8988T (cell line): ENCODE data around the gene TSPAN18.

Source experiments
- DNase-seq: peaks from one replicate; pipeline ENCODE4 v3.0.0; 2011

The TSPAN18 gene

GRCh38 chr11:44831605-44832394 is 105.0 kb downstream of the TSPAN18 start:
- DNase-seq, result no peak

- no peak for DNase-seq
Observed at GRCh38 chr11:44832452-44832851, 105.7 kb downstream of the TSPAN18 start.

GRCh38 chr11:44833221-44833876 is 106.6 kb downstream of the TSPAN18 start:
- DNase-seq, result no peak

DNA sequence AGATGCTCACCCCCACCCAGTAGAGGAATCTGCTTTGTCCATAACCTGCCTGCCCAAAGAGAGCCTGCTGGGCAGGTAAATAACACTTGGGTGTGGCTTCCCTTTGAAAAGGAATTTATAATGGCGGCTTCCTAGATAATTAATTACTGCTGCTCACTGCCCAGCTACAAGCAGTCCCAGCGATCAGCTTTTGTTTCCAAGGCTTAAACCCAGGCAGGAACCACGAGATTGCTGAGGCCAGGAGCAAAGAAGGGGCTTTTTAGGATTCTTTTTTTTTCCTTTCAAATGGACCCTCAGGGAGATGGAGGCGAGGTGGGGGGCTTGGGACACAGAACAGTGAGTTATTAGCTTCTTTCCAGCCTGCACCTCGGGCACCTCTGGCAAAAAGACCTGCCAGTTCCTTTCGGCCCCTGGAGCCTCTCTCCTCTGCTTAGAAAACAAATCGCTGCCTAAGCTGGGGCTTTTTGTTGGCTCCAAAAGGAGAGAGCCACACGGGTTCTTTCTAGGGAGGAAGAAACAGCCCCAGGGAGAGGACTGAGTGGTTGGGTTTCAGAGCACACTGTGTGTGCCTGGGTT is 107.2 kb downstream of the TSPAN18 start:
- no peak for DNase-seq

DNA sequence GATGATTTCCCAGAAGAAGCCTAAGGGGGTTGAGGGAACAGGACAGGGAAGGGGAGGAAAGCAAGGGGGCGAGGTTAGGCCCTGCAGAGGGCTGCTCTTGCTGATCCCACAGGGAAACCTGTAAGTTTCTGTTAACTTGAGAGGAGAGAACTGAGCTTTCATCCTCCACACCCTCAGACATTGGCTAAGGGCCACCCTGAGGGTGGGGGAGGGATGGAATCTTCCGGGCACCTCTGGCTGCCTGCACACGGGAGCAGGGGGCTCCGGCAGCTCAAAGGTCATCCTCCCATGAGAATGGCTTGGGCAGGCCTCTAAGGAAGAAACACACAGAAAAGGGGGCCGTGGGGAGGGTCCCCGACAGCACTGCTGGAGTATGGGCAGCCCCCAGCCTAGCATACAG is 108.1 kb downstream of the TSPAN18 start:
- no peak for DNase-seq

- DNase-seq, result no peak
Observed at GRCh38 chr11:44835296-44835695, 108.5 kb downstream of the TSPAN18 start.

GRCh38 chr11:44835938-44836337 is 109.2 kb downstream of the TSPAN18 start:
- no peak for DNase-seq

DNA sequence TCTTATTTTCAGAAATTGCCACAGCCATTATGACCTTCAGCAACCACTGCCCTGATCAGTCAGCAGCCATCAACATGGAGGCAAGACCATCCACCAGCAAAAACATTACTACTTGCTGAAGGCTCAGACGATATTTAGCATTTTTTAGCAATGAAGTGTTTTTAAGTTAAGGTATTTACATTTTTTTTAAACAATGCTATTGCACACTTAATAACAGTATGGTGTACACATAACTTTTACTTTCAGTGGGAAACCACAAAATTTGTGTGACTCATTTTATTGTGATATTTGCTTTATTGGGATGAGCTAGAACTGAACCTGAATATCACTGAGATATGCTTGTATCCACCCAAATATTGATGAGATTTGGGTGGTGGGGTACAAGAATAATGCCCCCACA is 110.9 kb downstream of the TSPAN18 start:
- DNase-seq, result no peak

DNA sequence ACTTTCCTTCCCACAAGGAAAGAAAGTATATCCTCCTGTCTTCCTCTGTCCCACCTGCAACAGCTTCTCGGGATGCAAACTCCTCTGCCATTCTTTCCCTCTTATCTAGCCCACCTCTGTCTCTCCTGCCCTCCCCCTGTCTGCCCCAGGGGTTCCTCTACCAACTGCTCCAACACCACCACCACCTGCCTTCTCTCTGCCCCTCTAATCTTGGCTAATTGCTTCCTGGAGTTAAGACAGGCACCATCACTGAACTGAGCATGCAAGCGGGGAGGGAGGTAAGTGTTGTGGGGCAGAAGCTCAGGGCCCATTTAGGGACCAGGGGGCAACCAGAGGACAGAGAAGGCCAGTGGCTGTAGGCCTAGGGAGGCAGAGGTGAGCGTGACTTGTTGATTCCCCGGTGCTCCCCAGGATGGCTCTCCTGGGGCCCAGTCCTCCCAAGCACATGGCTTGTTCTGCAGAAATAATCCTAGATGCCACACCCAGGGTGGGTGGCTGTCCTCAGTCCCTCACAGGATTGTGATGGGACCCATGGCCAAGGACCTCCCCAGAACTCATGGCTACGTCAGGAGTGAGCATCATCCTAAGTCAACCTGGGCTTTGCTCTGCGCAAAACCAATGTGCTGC is 112.8 kb downstream of the TSPAN18 start:
- no peak for DNase-seq

DNA sequence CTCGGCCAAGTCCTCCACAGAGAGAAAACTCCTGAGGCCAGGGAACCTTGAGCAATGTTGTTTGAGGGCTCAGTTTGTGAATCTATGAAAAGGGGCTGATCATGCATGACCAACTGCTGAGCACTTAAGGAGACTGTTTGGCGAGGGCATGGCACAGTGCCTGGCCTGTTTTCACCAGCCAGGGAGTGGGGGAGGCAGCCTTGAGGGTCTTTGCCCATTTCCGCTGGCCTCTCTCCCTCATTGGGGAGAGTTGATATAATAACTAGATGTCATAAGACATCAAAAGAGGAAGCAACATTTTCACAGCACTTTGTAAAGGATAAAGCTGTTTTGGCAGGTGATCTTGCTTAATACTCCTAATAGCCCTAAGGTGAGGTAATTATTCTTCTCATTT is 113.3 kb downstream of the TSPAN18 start:
- no peak for DNase-seq

GRCh38 chr11:44840521-44841251 is 113.9 kb downstream of the TSPAN18 start:
- no peak for DNase-seq

DNA sequence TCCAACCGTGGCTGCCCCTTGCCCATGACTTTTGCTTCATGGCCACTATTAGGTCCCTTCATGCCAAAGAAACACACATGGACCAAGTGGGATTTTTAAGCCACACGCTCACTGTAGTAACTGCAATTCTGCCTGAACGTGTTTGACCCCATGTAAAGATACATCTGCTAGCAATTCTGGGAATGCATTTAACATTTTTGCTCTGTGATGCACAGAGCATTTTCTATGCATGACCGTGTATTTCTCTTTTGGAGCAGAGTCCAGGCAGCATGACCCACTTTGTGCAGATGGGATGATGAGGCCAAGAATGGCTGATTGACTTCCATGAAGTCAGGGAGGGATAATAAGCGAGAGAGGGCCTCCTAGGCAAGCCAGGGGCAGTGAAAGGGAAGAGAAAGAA is 115.5 kb downstream of the TSPAN18 start:
- no peak for DNase-seq

- no peak for DNase-seq
Observed at GRCh38 chr11:44846852-44847251, 120.1 kb downstream of the TSPAN18 start.

DNA sequence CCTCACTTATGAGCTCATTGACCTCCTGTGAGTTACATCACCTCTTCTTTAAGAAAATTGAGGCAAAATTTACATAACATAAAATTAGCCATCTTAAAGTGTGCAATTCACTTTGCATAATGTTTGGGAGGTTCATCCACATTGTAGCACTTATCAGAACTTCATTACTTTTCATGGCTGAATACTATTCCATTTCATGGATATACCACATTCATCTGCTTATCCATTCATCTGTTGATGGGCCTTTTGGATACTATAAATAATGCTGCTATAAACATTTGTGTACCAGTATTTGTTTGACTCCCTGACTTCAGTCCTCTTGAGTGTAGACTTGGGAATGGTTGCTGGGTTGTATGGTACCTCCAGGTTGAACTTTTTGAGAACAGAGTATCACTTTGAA is 120.6 kb downstream of the TSPAN18 start:
- no peak for DNase-seq

DNA sequence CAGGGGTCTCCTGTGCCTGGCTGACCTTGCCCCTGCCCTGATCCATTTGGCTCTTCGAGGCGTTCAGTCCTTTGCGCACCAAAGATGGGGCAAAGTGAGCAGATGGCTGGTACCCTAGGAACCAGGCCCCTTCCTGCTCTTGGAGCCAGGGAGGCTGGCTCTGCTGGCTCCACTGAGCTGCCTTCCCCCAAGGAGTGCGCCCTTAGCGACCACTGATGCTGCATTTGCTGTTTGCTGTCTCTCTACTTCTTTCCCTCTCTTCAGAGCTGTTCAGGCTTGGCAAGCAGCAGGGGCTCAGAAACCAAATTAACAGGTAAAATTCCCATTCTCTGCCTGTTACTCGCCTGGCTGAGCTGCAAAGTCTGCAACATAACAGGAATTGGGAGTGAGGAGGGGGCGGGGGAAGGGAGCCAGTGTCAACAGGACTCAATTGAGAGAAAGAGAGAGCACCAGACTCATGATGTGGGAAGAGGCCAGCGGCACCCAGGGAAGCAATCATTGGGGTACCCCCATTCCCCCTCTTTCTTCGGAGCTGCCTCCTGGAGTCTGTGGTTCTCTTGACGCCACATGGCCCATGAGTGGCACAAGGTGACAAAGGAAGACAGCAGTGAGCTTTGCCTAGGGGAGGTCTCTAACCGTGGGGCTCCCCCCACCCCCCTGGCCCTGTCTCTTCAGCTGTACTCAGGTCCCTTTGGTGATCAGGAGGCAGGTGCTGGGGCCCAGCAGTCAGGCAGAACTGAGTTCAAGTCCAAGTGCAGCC is 121.6 kb downstream of the TSPAN18 start:
- no peak for DNase-seq

- DNase-seq, result no peak
Observed at GRCh38 chr11:44848963-44849350, 122.2 kb downstream of the TSPAN18 start.

GRCh38 chr11:44849424-44849823 is 122.7 kb downstream of the TSPAN18 start:
- no peak for DNase-seq

- DNase-seq, result no peak
Observed at GRCh38 chr11:44849922-44850321, 123.2 kb downstream of the TSPAN18 start.

GRCh38 chr11:44851496-44851895 is 124.7 kb downstream of the TSPAN18 start:
- DNase-seq, result no peak

GRCh38 chr11:44852159-44852747 is 125.5 kb downstream of the TSPAN18 start:
- DNase-seq, result no peak

- DNase-seq, result no peak
Observed at GRCh38 chr11:44852952-44853351, 126.2 kb downstream of the TSPAN18 start.

DNA sequence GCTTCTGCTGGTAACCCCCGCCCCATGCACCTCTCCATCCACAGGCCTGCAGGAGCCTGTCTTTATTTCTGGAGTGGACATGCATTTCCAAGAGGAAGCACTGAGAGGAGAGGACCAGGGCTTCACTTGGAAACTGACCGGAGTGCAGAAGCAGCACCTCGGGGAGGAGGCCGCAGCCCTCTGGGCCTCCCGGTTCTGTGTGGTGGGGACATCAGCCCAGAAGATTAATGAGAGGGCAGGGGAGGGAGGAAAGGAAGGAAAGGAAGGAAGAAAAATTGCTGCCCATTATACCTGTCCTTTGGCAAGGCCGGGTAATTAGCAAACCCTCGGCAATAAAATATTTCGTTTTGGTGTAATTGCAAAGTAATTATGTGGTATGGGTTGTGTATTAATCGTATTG is 126.9 kb downstream of the TSPAN18 start:
- no peak for DNase-seq
